Measurements from ENCODE around the gene EML5. TPM values are rescaled to one million over a fixed set of nuclear protein-coding genes. Genes with fewer than 3 reads are reported as not detected.

EML5 gene
- total RNA-seq, 2 donors from 2014 or later = 8.3 to 17.2 TPM

GRCh38 chr14:88639221-88639620 is 153.5 kb downstream of the EML5 start:
- H3K4me3 ChIP-seq = no peak overlapping the region
- 93% methylated on average over 1 of the region's 1 CpG for WGBS
- intact Hi-C loops (cut with DNase I) = no loop called here

GRCh38 chr14:88632512-88632911 is 160.2 kb downstream of the EML5 start:
- no peaks in the 10 kb centered on the region for H3K4me1 ChIP-seq (replicated peaks)
- no peak for TF ChIP-seq CTCF (IDR thresholded peaks at IDR 0.05)
- no peak for TF ChIP-seq POLR2AphosphoS5 (IDR thresholded peaks at IDR 0.05)
- no peak for TF ChIP-seq POLR2A (IDR thresholded peaks at IDR 0.05)
- intact Hi-C loops (cut with DNase I) = no loop called here
- no peaks in the 10 kb centered on the region for H3K27me3 ChIP-seq (replicated peaks; ENCODE audit: insufficient read depth)
- no peak overlapping the region for H3K4me3 ChIP-seq
- no peak for DNase-seq (ENCODE audit: low spot score)
- no peak overlapping the region for H3K27ac ChIP-seq
- no peaks in the 10 kb centered on the region for H3K36me3 ChIP-seq
- H3K9me3 ChIP-seq = no peaks in the 10 kb centered on the region
- WGBS = 75% methylated on average over 2 of the region's 2 CpGs

More at GRCh38 chr14:88639221-88639620, 153.5 kb downstream of the EML5 start:
- H3K9me3 ChIP-seq = no peaks in the 10 kb centered on the region
- H3K4me1 ChIP-seq (replicated peaks) = no peaks in the 10 kb centered on the region
- TF ChIP-seq CTCF (IDR thresholded peaks at IDR 0.05) = no peak
- no peak for TF ChIP-seq POLR2A (IDR thresholded peaks at IDR 0.05)
- TF ChIP-seq POLR2AphosphoS5 (IDR thresholded peaks at IDR 0.05) = no peak
- no peaks in the 10 kb centered on the region for H3K27me3 ChIP-seq (replicated peaks; ENCODE audit: insufficient read depth)
- no peak overlapping the region for H3K27ac ChIP-seq
- H3K36me3 ChIP-seq = no peaks in the 10 kb centered on the region
- DNase-seq (ENCODE audit: low spot score) = no peak

GRCh38 chr14:88631091-88631490 is 161.7 kb downstream of the EML5 start:
- TF ChIP-seq POLR2A (IDR thresholded peaks at IDR 0.05) (no peak), POLR2AphosphoS5 (IDR thresholded peaks at IDR 0.05) (no peak), CTCF (IDR thresholded peaks at IDR 0.05) (no peak)
- H3K4me1 ChIP-seq (replicated peaks) = no peaks in the 10 kb centered on the region
- no peak overlapping the region for H3K4me3 ChIP-seq
- DNase-seq (ENCODE audit: low spot score) = no peak
- H3K27ac ChIP-seq = no peak overlapping the region
- intact Hi-C loops (cut with DNase I) = no loop called here
- H3K36me3 ChIP-seq = no peaks in the 10 kb centered on the region
- no peaks in the 10 kb centered on the region for H3K27me3 ChIP-seq (replicated peaks; ENCODE audit: insufficient read depth)
- WGBS = 58% methylated on average over 3 of the region's 3 CpGs
- no peaks in the 10 kb centered on the region for H3K9me3 ChIP-seq

GRCh38 chr14:88630565-88630964 is 162.2 kb downstream of the EML5 start:
- H3K9me3 ChIP-seq = no peaks in the 10 kb centered on the region
- intact Hi-C loops (cut with DNase I) = no loop called here
- DNase-seq (ENCODE audit: low spot score) = no peak
- H3K4me1 ChIP-seq (replicated peaks) = no peaks in the 10 kb centered on the region
- no peak overlapping the region for H3K4me3 ChIP-seq
- 69% methylated on average over 6 of the region's 6 CpGs for WGBS
- TF ChIP-seq CTCF (IDR thresholded peaks at IDR 0.05) (no peak), POLR2A (IDR thresholded peaks at IDR 0.05) (no peak), POLR2AphosphoS5 (IDR thresholded peaks at IDR 0.05) (no peak)
- H3K36me3 ChIP-seq = no peaks in the 10 kb centered on the region
- H3K27ac ChIP-seq = no peak overlapping the region
- H3K27me3 ChIP-seq (replicated peaks; ENCODE audit: insufficient read depth) = no peaks in the 10 kb centered on the region

GRCh38 chr14:88628462-88628861 is 164.3 kb downstream of the EML5 start:
- H3K4me1 ChIP-seq (replicated peaks) = no peaks in the 10 kb centered on the region
- no peaks in the 10 kb centered on the region for H3K27me3 ChIP-seq (replicated peaks; ENCODE audit: insufficient read depth)
- no peaks in the 10 kb centered on the region for H3K9me3 ChIP-seq
- no peaks in the 10 kb centered on the region for H3K36me3 ChIP-seq
- no peak for DNase-seq (ENCODE audit: low spot score)
- no peak overlapping the region for H3K27ac ChIP-seq
- intact Hi-C loops (cut with DNase I) = no loop called here
- H3K4me3 ChIP-seq = no peak overlapping the region
- TF ChIP-seq POLR2A (IDR thresholded peaks at IDR 0.05) (no peak), CTCF (IDR thresholded peaks at IDR 0.05) (no peak), POLR2AphosphoS5 (IDR thresholded peaks at IDR 0.05) (no peak)

Data from prostate gland (tissue), 2 donors.